ENCODE results near the gene C4orf50.

The C4orf50 gene

DNA sequence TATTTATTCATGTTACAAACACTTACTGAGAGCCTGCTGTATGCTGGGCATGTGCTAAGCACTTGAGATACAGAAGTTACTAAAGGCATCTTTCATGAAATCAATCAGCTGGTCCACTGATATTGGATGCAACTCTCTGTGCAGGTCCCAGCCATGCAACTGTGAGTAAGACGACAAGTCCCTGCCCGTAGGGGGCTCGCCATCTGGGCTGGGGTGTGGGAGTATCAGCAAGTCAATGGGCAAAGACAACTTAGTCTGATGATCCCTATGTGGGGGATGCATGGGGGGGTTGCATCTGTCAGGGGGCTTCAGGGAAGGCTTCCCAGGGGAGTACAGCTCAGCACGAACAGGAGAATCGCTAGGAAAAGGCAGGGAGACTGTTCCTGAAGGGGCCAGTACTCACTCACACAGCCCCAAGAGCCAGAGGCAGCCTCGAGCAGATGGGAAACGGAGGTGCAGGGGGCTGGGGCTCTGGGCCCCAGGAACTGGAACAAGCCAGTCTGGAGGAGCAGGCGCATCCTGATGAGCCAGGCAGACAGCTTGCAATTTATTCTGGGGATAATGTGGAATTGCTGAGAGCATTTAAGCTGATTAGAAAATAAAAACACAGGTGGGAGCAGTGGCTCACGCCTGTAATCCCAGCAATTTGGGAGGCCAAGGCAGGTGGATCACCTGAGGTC is 165.6 kb downstream of the C4orf50 start:
- TF ChIP-seq, protein P1, sequence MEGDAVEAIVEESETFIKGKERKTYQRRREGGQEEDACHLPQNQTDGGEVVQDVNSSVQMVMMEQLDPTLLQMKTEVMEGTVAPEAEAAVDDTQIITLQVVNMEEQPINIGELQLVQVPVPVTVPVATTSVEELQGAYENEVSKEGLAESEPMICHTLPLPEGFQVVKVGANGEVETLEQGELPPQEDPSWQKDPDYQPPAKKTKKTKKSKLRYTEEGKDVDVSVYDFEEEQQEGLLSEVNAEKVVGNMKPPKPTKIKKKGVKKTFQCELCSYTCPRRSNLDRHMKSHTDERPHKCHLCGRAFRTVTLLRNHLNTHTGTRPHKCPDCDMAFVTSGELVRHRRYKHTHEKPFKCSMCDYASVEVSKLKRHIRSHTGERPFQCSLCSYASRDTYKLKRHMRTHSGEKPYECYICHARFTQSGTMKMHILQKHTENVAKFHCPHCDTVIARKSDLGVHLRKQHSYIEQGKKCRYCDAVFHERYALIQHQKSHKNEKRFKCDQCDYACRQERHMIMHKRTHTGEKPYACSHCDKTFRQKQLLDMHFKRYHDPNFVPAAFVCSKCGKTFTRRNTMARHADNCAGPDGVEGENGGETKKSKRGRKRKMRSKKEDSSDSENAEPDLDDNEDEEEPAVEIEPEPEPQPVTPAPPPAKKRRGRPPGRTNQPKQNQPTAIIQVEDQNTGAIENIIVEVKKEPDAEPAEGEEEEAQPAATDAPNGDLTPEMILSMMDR (IDR thresholded peaks at IDR 0.05; ENCODE audit: extremely low read depth, insufficient read depth, missing control alignments), result no peak
- in situ Hi-C loops (cut with MboI; ENCODE audit: low pct_unique_long_range_greater_than_20kb, low sequenced_read_pairs, unreplicated experiment), result no loop called here
- no peak for DNase-seq (ENCODE audit: low spot score)

DNA sequence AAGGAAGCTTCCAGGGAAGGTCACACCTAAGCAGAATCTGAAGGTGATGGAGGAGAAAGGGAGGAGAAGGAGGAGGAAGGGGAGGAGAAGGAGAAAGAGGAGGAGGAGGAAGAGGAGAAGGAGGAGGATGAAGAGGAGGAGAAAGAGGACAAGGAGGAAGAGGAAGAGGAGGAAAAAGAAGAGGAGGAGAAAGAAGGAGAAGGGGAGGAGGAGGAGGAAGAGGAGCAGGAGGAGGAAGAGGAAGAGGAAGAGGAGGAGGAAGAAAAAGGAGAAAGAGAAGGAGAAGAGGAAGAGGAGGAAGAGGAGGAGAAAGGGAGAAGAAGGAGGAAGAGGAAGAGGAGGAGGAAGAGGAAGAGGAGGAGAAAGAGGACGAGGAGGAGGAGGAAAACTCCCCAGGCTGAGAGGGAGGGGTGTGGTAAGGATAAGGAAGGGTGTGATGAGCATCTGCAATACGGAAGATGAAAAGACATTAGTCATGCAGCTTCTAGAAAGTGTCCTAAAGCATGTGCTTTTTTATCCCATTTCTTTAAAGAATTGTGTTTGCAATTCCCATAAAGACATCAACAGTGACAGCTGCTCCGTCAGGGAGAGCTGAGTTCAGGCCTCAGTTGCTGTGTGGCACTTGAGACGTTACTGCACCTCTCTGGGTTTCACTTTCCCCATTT is 166.5 kb downstream of the C4orf50 start:
- TF ChIP-seq, protein P1 (IDR thresholded peaks at IDR 0.05; ENCODE audit: extremely low read depth, insufficient read depth, missing control alignments), result no peak
- no peak for DNase-seq (ENCODE audit: low spot score)
- in situ Hi-C loops (cut with MboI; ENCODE audit: low pct_unique_long_range_greater_than_20kb, low sequenced_read_pairs, unreplicated experiment), result no loop called here
